Fibroblast of lung (primary cell): ENCODE data around the gene AKAP12.

Experiments
- CTCF ChIP-seq, 2 donors: IDR thresholded peaks in 1 of 2; conservative IDR thresholded peaks in 1 of 2; 1 replicate in 1 of 2; 2 replicates in 1 of 2; pipeline ENCODE4 v1.5.1; 2011 to 2012; ENCODE audit warnings: low read length in 2 of 2, control low read depth in 1 of 2, inconsistent platforms in 1 of 2, low read depth in 1 of 2, mild to moderate bottlenecking in 1 of 2
- EZH2 ChIP-seq: IDR thresholded peaks from 2 replicates; pipeline ENCODE4 v1.5.1; 2012; ENCODE audit warnings: low read length, control low read depth, mild to moderate bottlenecking; ENCODE audit errors: missing control alignments

DNA sequence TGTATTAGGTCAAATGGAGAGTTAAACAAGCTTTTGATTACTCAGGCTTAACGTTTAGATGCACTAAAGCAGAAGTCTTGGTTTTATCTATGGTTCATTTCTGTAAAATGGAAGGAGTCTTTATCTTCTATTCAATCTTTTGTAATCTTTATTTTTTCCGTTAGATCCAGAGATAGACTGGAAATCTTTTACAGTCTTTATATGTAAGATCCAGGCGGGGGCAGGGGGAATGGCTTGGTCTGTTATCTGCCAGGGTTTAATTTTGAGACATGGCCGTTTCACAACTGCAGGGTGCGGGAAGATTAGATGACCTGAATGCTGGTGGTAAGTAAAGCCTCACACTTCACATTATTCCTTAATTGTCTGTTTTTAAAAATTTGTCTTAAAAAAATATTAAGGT, 3.7 kb downstream of the AKAP12 start:
- TF ChIP-seq CTCF (conservative IDR thresholded peaks at IDR 0.05 in 1 of 2, IDR thresholded peaks at IDR 0.05 in 1 of 2; ENCODE audit: low read depth in 1 of 2, low read length in 2 of 2) = no peak
- no peak for TF ChIP-seq EZH2
